Adrenal gland (tissue), 12 donors: ENCODE data around the gene MRPL50. TPM values are rescaled to one million over a fixed set of nuclear protein-coding genes. Genes with fewer than 3 reads are reported as not detected.
A peak's percentile ranks its signal among the peaks of the same experiment; 100 is the strongest.

Source experiments
- DNase-seq, 7 donors: peaks; one replicate each; pipeline ENCODE4 v3.0.0-alpha.2; 2019 to 2020
- H3K27ac ChIP-seq, 5 donors: fragments of 200-600 bp; sonication (generic) in 4 of 5; 1 replicate in 3 of 5; 2 replicates in 2 of 5; pipeline versions ENCODE4 v1.5.1 to v1.8.0; 2016 to 2020; ENCODE audit warnings: mild to moderate bottlenecking in 1 of 5
- H3K27me3 ChIP-seq: fragments of 200-600 bp; 2 replicates; pipeline ENCODE4 v1.8.0; 2021
- H3K36me3 ChIP-seq, 2 donors: fragments of 200-600 bp; replicated peaks in 1 of 2; 1 replicate in 1 of 2; 2 replicates in 1 of 2; pipeline versions ENCODE4 v1.5.1 to v1.8.0; 2018 to 2022
- H3K4me1 ChIP-seq, 2 donors: fragments of 200-600 bp; replicated peaks in 1 of 2; 1 replicate in 1 of 2; 2 replicates in 1 of 2; pipeline versions ENCODE4 v1.5.1 to v1.8.0; 2018 to 2021
- H3K4me3 ChIP-seq, 4 donors: fragments of 200-600 bp; sonication (generic) in 3 of 4; one replicate each; pipeline ENCODE4 v1.5.1; 2016 to 2018
- H3K9me3 ChIP-seq, 3 donors: fragments of 200-600 bp; sonication (generic) in 1 of 3; replicated peaks in 1 of 3; 1 replicate in 2 of 3; 2 replicates in 1 of 3; pipeline versions ENCODE4 v1.5.1 to v1.8.0; 2016 to 2021
- POLR2A ChIP-seq, 2 donors: fragments of 450-650 bp; IDR thresholded peaks; one replicate each; pipeline ENCODE4 v1.6.1; 2017; ENCODE audit warnings: antibody characterized with exemption in 2 of 2, mild to moderate bottlenecking in 2 of 2, moderate library complexity in 1 of 2
- WGBS, 4 donors: extraction: QIAGEN DNeasy Blood & Tissue Kit in 2 of 4; methylation state at CpG; one replicate each; pipeline versions ENCODE4 v1.1.5 to v1.1.7; 2013 to 2017; 5-methylcytosine and 5-hydroxymethylcytosine counted together
- intact Hi-C, 2 donors: fragments of 100-400 bp; cut with DNase I; formaldehyde crosslinking; loops; one replicate each; pipeline versions ENCODE4 v1.14.1 to v1.15.0; 2022 to 2023
- polyA plus RNA-seq, 3 donors: library from polyadenylated mRNA; stranded (reverse); fragments of 200-250 nt in 2 of 3; fragments of 350-450 nt in 1 of 3; fragmentation: Illumina TruSeq in 1 of 3; extraction: RNeasy Lipid Tissue Mini Kit (QIAGEN cat#74804) in 1 of 3; gene quantifications; one replicate each; pipeline ENCODE4 v1.2.3, GENCODE V29; 2013 to 2014
- total RNA-seq, 9 donors: library from RNA; depleted of rRNA in 4 of 9; stranded (reverse); fragments of >200 nt in 4 of 9; fragments of 120-200 nt in 1 of 9; fragmentation: NEBNext Ultra II Directional in 1 of 9; extraction: Animal tissue kit (Norgen Biotek cat#: 25700) in 1 of 9; gene quantifications; one replicate each; pipeline versions ENCODE4 v1.1.0 to v1.2.4, GENCODE V29; 2013 to 2023
- TF ChIP-seq, protein P1 (sequence below), 6 experiments: fragments of 450-650 bp in 4 of 6; fragments of 200-600 bp in 2 of 6; sonication (generic) in 1 of 6; IDR thresholded peaks; 1 replicate in 5 of 6; 2 replicates in 1 of 6; pipeline versions ENCODE4 v1.5.1 to v1.8.0; 2016 to 2021; ENCODE audit warnings: antibody characterized with exemption in 6 of 6, mild to moderate bottlenecking in 2 of 6, moderate library complexity in 1 of 6
- donor health status: healthy with polysubstance abuse.
- donor health status: Bipolar disorder and iron deficiency.
- donor health status: DM: yes; HTN: yes; CAD: no.
- donor health status: DM: no; HTN: no; CAD: no.
- donor health status: DM: no; HTN: no; CAD: no.
- donor health status: DM: yes; HTN: yes; CAD: no.

The MRPL50 gene
- total and polyA plus RNA-seq, 12 donors: 8.4 to 48.5 (median 15.9) TPM

GRCh38 chr9:101427957-101428655 is 29.7 kb upstream of the MRPL50 start:
- Histone ChIP-seq H3K27me3 (no peaks in the 10 kb centered on the region), H3K9me3 (no peaks in the 10 kb centered on the region), H3K4me3 (no peak overlapping the region), H3K27ac (no peak overlapping the region), H3K4me1 (peaks cover 0 to 9% of the 10 kb centered on the region in 2 donors), H3K36me3 (no peaks in the 10 kb centered on the region)
- TF ChIP-seq, protein P1, sequence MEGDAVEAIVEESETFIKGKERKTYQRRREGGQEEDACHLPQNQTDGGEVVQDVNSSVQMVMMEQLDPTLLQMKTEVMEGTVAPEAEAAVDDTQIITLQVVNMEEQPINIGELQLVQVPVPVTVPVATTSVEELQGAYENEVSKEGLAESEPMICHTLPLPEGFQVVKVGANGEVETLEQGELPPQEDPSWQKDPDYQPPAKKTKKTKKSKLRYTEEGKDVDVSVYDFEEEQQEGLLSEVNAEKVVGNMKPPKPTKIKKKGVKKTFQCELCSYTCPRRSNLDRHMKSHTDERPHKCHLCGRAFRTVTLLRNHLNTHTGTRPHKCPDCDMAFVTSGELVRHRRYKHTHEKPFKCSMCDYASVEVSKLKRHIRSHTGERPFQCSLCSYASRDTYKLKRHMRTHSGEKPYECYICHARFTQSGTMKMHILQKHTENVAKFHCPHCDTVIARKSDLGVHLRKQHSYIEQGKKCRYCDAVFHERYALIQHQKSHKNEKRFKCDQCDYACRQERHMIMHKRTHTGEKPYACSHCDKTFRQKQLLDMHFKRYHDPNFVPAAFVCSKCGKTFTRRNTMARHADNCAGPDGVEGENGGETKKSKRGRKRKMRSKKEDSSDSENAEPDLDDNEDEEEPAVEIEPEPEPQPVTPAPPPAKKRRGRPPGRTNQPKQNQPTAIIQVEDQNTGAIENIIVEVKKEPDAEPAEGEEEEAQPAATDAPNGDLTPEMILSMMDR (IDR thresholded peaks at IDR 0.05): no peak
- TF ChIP-seq POLR2A (IDR thresholded peaks at IDR 0.05): no peak
- intact Hi-C loops: no loop called here
- WGBS, 4 donors: 70 to 87% (median 86%) methylated on average over 3 of the region's 3 CpGs
- no peak for DNase-seq

DNA sequence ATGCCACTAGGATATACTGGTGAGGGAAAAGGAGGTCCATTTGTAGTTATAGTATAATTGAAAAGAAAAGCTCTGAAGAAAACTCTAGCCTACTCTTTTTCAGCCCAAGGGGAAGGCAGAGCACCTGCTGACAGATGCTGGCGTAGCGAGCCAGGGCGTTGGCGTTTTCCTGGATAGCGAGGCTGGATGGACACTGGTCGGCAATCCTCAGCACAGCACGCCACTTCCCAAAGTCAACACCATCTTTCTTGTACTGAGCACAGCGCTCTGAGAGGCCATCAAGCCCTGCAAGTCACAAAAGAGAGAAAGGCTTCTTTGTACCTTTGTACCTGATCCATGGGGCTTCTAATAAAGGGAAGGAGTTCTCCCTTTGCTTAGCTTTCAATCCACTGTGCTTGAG is 28.9 kb upstream of the MRPL50 start:
- TF ChIP-seq, protein P1 (IDR thresholded peaks at IDR 0.05): no peak
- no peaks in the 10 kb centered on the region for H3K27me3 ChIP-seq
- intact Hi-C loops: no loop called here
- WGBS, 4 donors: 89 to 95% (median 92%) methylated on average over 8 of the region's 8 CpGs
- H3K4me1 ChIP-seq: peaks cover 0 to 2% of the 10 kb centered on the region in 2 donors
- no peak overlapping the region for H3K4me3 ChIP-seq
- H3K36me3 ChIP-seq: no peaks in the 10 kb centered on the region
- no peak for DNase-seq
- no peak overlapping the region for H3K27ac ChIP-seq
- no peaks in the 10 kb centered on the region for H3K9me3 ChIP-seq

DNA sequence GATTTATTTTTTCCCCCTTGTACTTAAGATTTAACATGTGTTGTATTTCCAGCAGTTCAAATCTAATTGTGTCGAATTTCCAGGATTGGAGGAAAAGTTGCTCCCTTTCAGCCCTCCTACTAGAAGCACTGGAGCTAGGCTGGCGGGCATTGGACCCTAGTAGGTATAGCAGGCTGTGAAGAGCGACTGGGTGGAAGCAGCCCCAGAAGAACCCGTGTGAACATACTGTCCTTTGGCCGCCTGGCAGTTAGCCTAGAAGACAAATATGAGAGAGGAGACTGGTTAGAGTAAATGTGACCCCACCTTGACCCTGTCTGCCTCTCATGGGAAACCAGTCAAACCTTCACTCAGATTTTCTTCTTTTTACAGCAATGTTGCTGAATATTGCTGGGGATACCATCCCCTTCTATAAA is 23.2 kb upstream of the MRPL50 start:
- intact Hi-C loops: no loop called here
- WGBS, 4 donors: 64 to 72% (median 72%) methylated on average over 5 of the region's 5 CpGs
- no peaks in the 10 kb centered on the region for H3K27me3 ChIP-seq
- TF ChIP-seq, protein P1 (IDR thresholded peaks at IDR 0.05): no peak
- TF ChIP-seq POLR2A (IDR thresholded peaks at IDR 0.05): no peak
- H3K9me3 ChIP-seq: no peaks in the 10 kb centered on the region
- DNase-seq: peak in 2 of 7 donors; percentile 25 to 54
- H3K4me3 ChIP-seq: no peak overlapping the region
- no peak overlapping the region for H3K27ac ChIP-seq
- no peaks in the 10 kb centered on the region for H3K36me3 ChIP-seq
- peaks cover 0 to 8% of the 10 kb centered on the region in 2 donors for H3K4me1 ChIP-seq

GRCh38 chr9:101419863-101420262 is 21.4 kb upstream of the MRPL50 start:
- Histone ChIP-seq H3K36me3 (no peaks in the 10 kb centered on the region), H3K9me3 (no peaks in the 10 kb centered on the region), H3K4me3 (no peak overlapping the region), H3K4me1 (peaks cover 0 to 8% of the 10 kb centered on the region in 2 donors), H3K27me3 (no peaks in the 10 kb centered on the region), H3K27ac (no peak overlapping the region)
- no peak for TF ChIP-seq POLR2A (IDR thresholded peaks at IDR 0.05)
- TF ChIP-seq, protein P1 (IDR thresholded peaks at IDR 0.05): no peak
- intact Hi-C loops: no loop called here
- DNase-seq: no peak
- WGBS, 4 donors: 65 to 88% (median 75%) methylated on average over 2 of the region's 2 CpGs
